Fibroblast of gingiva (primary cell): ENCODE results near the gene CDK3.

Experiments used
- DNase-seq: peaks from one replicate; pipeline ENCODE4 v3.0.0-alpha.2; 2011; ENCODE audit warnings: low read depth

The CDK3 gene

GRCh38 chr17:75991396-75991795, 9.3 kb upstream of the CDK3 start:
- no peak for DNase-seq

- DNase-seq: no peak
Measured at GRCh38 chr17:75994802-75995370, 5.8 kb upstream of the CDK3 start.

- DNase-seq: no peak
Measured at GRCh38 chr17:75995385-75995925, 5.2 kb upstream of the CDK3 start.

GRCh38 chr17:75996665-75997590, 3.7 kb upstream of the CDK3 start:
- DNase-seq: no peak

- no peak for DNase-seq
Measured at GRCh38 chr17:75998327-75998795, 2.3 kb upstream of the CDK3 start.

GRCh38 chr17:76000016-76000754, 470 bp upstream of the CDK3 start:
- no peak for DNase-seq

- DNase-seq: no peak
Measured at GRCh38 chr17:76002100-76002499, 1.4 kb downstream of the CDK3 start.

- DNase-seq: no peak
Measured at GRCh38 chr17:76003915-76004314, 3.3 kb downstream of the CDK3 start.

- no peak for DNase-seq
Measured at GRCh38 chr17:76004750-76005262, 4.2 kb downstream of the CDK3 start.

- DNase-seq: peak; percentile 33
Measured at GRCh38 chr17:76005263-76006149, 4.9 kb downstream of the CDK3 start.

GRCh38 chr17:76007131-76007849, 6.6 kb downstream of the CDK3 start:
- DNase-seq: no peak

GRCh38 chr17:76007850-76008165, 7.2 kb downstream of the CDK3 start:
- DNase-seq: no peak

GRCh38 chr17:76008208-76008607, 7.6 kb downstream of the CDK3 start:
- no peak for DNase-seq

- no peak for DNase-seq
Measured at GRCh38 chr17:76008630-76009425, 8.2 kb downstream of the CDK3 start.

- DNase-seq: no peak
Measured at GRCh38 chr17:76009447-76009846, 8.8 kb downstream of the CDK3 start.

GRCh38 chr17:76009969-76010661, 9.5 kb downstream of the CDK3 start:
- no peak for DNase-seq

- DNase-seq: no peak
Measured at GRCh38 chr17:76011951-76012350, 11.3 kb downstream of the CDK3 start.

- DNase-seq: no peak
Measured at GRCh38 chr17:76013377-76013932, 12.8 kb downstream of the CDK3 start.
